Measurements from ENCODE around the gene OBSCN.

OBSCN gene

DNA sequence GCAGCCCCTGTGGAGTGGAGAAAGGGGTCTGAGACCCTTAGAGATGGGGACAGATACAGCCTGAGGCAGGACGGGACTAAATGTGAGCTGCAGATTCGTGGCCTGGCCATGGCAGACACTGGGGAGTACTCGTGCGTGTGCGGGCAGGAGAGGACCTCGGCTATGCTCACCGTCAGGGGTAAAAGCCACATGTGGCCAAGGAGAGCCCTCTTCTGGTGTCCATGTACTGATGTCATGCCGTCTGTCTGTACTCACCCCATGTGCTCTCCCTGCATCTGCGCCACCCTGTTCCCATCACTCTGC, 84.7 kb downstream of the OBSCN start:
- TF ChIP-seq, protein P1, sequence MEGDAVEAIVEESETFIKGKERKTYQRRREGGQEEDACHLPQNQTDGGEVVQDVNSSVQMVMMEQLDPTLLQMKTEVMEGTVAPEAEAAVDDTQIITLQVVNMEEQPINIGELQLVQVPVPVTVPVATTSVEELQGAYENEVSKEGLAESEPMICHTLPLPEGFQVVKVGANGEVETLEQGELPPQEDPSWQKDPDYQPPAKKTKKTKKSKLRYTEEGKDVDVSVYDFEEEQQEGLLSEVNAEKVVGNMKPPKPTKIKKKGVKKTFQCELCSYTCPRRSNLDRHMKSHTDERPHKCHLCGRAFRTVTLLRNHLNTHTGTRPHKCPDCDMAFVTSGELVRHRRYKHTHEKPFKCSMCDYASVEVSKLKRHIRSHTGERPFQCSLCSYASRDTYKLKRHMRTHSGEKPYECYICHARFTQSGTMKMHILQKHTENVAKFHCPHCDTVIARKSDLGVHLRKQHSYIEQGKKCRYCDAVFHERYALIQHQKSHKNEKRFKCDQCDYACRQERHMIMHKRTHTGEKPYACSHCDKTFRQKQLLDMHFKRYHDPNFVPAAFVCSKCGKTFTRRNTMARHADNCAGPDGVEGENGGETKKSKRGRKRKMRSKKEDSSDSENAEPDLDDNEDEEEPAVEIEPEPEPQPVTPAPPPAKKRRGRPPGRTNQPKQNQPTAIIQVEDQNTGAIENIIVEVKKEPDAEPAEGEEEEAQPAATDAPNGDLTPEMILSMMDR (IDR thresholded peaks at IDR 0.05; ENCODE audit: low read depth, low read length): no peak; the same call in 1 of the 2 replicates
- DNase-seq (ENCODE audit: extremely low read depth, low read depth): no peak

DNA sequence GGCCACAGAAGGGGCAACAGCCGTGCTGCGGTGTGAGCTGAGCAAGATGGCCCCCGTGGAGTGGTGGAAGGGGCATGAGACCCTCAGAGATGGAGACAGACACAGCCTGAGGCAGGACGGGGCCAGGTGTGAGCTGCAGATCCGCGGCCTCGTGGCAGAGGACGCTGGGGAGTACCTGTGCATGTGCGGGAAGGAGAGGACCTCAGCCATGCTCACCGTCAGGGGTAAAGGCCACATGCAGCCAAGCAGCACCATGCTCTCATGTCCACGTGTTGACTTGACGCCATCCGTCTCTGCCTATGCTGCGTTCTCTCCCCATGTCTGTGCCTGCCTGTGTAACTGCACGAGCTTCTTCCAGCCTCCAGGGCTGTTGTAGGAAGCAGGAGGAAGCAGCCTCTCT, 85.5 kb downstream of the OBSCN start:
- no peak for DNase-seq (ENCODE audit: extremely low read depth, low read depth)
- TF ChIP-seq, protein P1 (IDR thresholded peaks at IDR 0.05; ENCODE audit: low read depth, low read length): no peak

DNA sequence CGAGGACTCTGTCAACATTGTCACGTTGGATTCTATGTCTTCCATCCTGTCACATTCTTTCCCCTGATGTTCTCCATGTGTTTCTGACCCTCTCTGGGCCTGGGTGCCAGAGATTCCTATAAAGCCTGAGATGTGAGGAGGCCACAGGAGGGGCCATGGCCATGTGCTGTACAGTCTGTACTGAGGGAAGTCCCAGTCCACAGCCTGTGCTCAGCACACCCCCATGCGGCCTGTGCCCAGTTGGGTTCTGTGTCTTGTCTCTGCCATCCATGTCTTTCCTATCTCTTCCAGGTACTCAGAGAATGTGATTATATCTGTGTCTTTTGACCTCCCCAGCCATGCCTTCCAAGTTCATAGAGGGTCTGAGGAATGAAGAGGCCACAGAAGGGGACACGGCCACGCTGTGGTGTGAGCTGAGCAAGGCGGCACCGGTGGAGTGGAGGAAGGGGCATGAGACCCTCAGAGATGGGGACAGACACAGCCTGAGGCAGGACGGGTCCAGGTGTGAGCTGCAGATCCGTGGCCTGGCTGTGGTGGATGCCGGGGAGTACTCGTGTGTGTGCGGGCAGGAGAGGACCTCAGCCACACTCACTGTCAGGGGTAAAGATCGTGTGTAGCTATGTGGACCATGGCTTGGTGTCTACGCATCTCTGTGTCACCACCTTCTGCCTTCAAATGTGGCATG, 86.1 kb downstream of the OBSCN start:
- DNase-seq (ENCODE audit: extremely low read depth, low read depth): no peak
- TF ChIP-seq, protein P1 (IDR thresholded peaks at IDR 0.05; ENCODE audit: low read depth, low read length): no peak

DNA sequence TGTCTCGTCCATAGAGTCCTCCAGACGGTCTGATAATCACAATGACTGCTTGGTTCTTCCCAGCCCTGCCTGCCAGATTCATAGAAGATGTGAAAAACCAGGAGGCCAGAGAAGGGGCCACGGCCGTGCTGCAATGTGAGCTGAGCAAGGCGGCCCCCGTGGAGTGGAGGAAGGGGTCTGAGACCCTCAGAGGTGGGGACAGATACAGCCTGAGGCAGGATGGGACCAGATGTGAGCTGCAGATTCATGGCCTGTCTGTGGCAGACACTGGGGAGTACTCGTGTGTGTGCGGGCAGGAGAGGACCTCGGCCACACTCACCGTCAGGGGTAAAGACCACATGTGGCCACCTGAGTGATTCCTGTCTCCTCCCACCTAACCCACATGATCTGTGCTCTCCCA, 86.9 kb downstream of the OBSCN start:
- no peak for DNase-seq (ENCODE audit: extremely low read depth, low read depth)
- TF ChIP-seq, protein P1 (IDR thresholded peaks at IDR 0.05; ENCODE audit: low read depth, low read length): no peak

DNA sequence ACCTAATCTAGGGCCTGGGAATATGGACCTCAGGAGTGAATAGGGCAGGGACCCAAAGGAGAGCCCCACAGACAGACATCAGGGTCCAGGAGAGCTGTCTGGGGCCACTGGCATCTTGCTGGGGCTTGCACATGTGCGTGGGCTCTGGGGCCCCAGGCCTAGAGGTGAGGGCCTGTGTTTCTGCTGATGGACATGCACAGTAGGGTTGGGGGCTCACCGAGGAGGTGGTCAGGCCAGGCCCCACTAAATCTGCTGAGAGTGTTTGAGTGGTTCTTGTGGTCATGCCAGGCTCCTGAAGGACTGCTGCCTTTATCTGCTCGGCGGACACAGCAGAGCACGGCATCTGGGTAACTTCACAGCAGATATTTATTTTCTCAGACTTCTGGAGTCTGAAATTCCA, 87.4 kb downstream of the OBSCN start:
- TF ChIP-seq, protein P1 (IDR thresholded peaks at IDR 0.05; ENCODE audit: low read depth, low read length): no peak
- DNase-seq (ENCODE audit: extremely low read depth, low read depth): no peak

DNA sequence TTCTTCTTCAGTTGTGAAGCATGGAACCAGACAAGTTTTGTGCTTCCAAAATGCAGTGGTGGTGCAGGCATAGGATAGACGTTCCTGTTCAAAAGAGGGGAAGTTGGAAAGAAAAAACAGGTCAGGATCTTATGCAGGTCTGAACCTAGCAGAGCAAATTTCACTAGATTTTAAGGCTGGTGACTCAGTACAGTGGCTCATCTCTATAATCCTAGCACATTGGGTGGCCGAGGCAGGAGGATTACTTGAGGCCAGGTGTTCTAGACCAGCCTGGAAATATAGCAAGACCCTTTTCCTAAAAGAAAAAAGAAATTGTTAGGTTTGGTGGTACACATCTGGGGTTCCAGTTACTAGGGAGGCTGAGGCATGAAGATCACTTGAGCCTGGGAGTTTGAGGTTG, 88.1 kb downstream of the OBSCN start:
- DNase-seq (ENCODE audit: extremely low read depth, low read depth): no peak

DNA sequence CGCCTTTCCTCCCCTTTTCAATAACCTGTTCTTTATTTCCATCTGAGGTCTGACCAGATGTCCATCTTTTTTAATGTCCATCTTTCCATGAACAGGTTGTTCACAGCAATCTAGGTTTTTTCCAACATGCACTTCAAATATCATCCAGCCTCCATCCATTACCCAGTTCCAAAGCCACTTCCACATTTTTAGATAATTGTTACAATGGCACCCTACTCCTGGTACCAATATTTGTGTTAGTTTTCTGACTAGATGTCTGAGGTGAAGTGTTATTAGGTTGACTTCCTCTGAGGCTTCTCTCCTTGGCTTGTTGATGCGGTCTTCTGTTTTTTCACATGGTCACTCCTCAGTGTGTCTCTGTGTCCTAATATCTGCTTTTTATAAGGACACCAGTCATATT, 89.4 kb downstream of the OBSCN start:
- TF ChIP-seq, protein P1 (IDR thresholded peaks at IDR 0.05; ENCODE audit: low read depth, low read length): no peak
- DNase-seq (ENCODE audit: extremely low read depth, low read depth): no peak

More for the DNA sequence above, 88.1 kb downstream of the OBSCN start:
- TF ChIP-seq, protein P1 (IDR thresholded peaks at IDR 0.05; ENCODE audit: low read depth, low read length): no peak
